Activated B cell treated with CpG ODN at 0.5 μM for 24 hours (primary cell): Measurements from ENCODE around the gene CCNJL. TPM values are rescaled to one million over a fixed set of nuclear protein-coding genes. Genes with fewer than 3 reads are reported as not detected.

ENCODE experiments used
- ATAC-seq: fragments of 200-7000 bp; cut with Tn5 transposase; one replicate; pipeline ENCODE4 v1.10.0; 2021; ENCODE audit warnings: low read depth, mild to moderate bottlenecking, moderate library complexity
- CTCF ChIA-PET: fragments of 350-600 bp; sonication (Branson Sonifier 250); formaldehyde crosslinking; loops from one replicate; lab custom pipeline; 2021; ENCODE audit warnings: antibody characterized with exemption; lab: Charles Lee
- POLR2A ChIA-PET: fragments of 350-600 bp; sonication (Branson Sonifier 250); formaldehyde crosslinking; loops from one replicate; lab custom pipeline; 2021; ENCODE audit warnings: antibody characterized with exemption; lab: Charles Lee
- DNase-seq: peaks from one replicate; pipeline ENCODE4 v3.0.0; 2022
- H3K27ac Mint-ChIP-seq: one replicate; pipeline ENCODE4 v1.8.0; 2020; ENCODE audit warnings: mixed read lengths
- H3K27me3 Mint-ChIP-seq: one replicate; pipeline ENCODE4 v1.8.0; 2021; ENCODE audit warnings: mixed read lengths
- H3K36me3 Mint-ChIP-seq: one replicate; pipeline ENCODE4 v1.8.0; 2021; ENCODE audit warnings: low read depth, mixed read lengths
- H3K4me1 Mint-ChIP-seq: one replicate; pipeline ENCODE4 v1.8.0; 2021; ENCODE audit warnings: mixed read lengths
- H3K4me3 Mint-ChIP-seq: one replicate; pipeline ENCODE4 v1.8.0; 2020; ENCODE audit warnings: mild to moderate bottlenecking, mixed read lengths
- H3K9me3 Mint-ChIP-seq: one replicate; pipeline ENCODE4 v1.8.0; 2020; ENCODE audit warnings: mixed read lengths
- CTCF ChIP-seq: fragments of 200-600 bp; IDR thresholded peaks from one replicate; pipeline ENCODE4 v1.8.0; 2022; ENCODE audit warnings: antibody characterized with exemption, mild to moderate bottlenecking
- intact Hi-C: fragments of 100-400 bp; cut with micrococcal nuclease; formaldehyde crosslinking; loops from one replicate; pipeline ENCODE4 v1.15.1; 2024
- total RNA-seq: library from RNA; stranded (reverse); gene quantifications from 2 replicates; pipeline ENCODE4 v1.2.3, GENCODE V29; 2022

The CCNJL gene
- total RNA-seq, 1 donor from 2014 or later, result 0.09 TPM

- CTCF ChIA-PET, result interaction anchor here (1.0 kb wide), 1 partner anchor 290 kb away, joined by 3 read pairs; no protein-coding TSS in a partner anchor
- DNase-seq, result no peak
- intact Hi-C loops, result no loop called here
- POLR2A ChIA-PET, result no interaction called here
- H3K9me3 Mint-ChIP-seq, result no peaks in the 10 kb centered on the region
- peaks cover 11% of the 10 kb centered on the region for H3K4me1 Mint-ChIP-seq
- no peak overlapping the region for H3K27ac Mint-ChIP-seq
- ATAC-seq, result no peak
- no peaks in the 10 kb centered on the region for H3K36me3 Mint-ChIP-seq
- peak overlapping the region; percentile 48 for H3K4me3 Mint-ChIP-seq
- no peak for TF ChIP-seq CTCF
- H3K27me3 Mint-ChIP-seq, result peaks cover 45% of the 10 kb centered on the region
Measured at GRCh38 chr5:160311491-160312133, 752 bp downstream of the CCNJL start.

DNA sequence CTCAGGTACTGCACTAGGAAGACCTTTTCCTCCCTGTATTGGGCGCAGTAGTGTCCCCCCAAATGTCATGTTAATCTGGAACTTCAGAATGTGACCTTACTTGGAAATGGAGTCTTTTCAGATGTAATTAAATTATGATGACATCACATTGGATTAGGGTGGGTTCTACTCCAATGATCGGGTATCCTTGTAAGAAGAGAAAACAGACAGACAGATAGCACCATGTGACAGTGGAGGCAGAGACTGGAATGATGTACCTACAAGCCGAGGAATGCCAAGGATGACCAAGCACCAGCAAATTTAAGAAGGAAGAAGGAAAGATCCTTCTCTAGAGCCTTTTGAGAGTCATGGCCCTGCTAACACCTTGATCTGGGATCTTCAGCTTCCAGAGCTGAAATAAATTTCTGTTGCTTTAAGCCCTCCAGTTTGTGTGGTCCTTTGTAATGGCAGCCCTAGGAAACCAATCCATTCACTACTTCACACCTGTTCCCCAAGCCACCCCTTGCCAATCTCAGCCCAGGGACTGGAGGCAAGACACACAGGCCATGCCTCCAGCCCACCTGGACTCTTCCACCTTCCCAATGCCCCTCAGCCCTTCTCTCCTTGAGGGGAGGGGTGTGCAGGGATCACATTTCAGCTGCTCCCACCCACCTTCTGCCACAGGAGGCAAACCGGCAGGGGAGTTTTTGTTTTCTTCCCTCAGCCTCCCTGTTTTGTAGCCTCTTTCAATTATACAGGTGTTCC, 1.6 kb downstream of the CCNJL start:
- Mint-ChIP-seq H3K27me3 (peaks cover 52% of the 10 kb centered on the region), H3K4me3 (no peak overlapping the region), H3K36me3 (no peaks in the 10 kb centered on the region), H3K27ac (no peak overlapping the region), H3K9me3 (no peaks in the 10 kb centered on the region), H3K4me1 (peaks cover 11% of the 10 kb centered on the region)
- no peak for ATAC-seq
- intact Hi-C loops, result no loop called here
- TF ChIP-seq CTCF, result no peak
- ChIA-PET CTCF (interaction anchor here (1.0 kb wide), 1 partner anchor 289 kb away, joined by 3 read pairs; no protein-coding TSS in a partner anchor), POLR2A (no interaction called here)
- DNase-seq, result no peak

GRCh38 chr5:160310140-160310539, 2.2 kb downstream of the CCNJL start:
- H3K4me3 Mint-ChIP-seq, result no peak overlapping the region
- no peaks in the 10 kb centered on the region for H3K9me3 Mint-ChIP-seq
- ATAC-seq (no peak), DNase-seq (no peak)
- H3K27ac Mint-ChIP-seq, result no peak overlapping the region
- CTCF ChIA-PET, result no interaction called here
- H3K4me1 Mint-ChIP-seq, result peaks cover 11% of the 10 kb centered on the region
- POLR2A ChIA-PET, result no interaction called here
- no peak for TF ChIP-seq CTCF
- intact Hi-C loops, result no loop called here
- H3K27me3 Mint-ChIP-seq, result peaks cover 53% of the 10 kb centered on the region
- no peaks in the 10 kb centered on the region for H3K36me3 Mint-ChIP-seq

DNA sequence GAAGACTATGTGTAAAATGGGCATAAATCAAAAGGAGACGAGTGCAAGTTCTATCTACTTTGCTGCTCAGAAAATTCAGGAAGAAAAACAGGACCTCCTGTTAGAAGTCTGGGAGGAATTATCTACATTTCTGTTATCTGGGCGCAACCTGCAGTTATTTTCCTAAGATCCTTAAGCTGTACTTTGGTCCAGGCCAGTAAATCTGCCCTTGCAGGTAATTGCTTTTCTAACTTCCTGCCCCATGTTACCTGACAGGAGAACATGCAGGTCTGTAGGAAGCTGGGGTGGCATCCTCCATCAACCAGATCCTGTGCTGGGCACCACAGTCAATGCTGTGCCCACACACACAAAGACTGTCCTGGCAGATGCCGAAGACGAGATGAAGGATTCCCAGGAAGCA, 5.7 kb downstream of the CCNJL start:
- ChIA-PET CTCF (no interaction called here), POLR2A (no interaction called here)
- no peak for TF ChIP-seq CTCF
- H3K9me3 Mint-ChIP-seq, result no peaks in the 10 kb centered on the region
- intact Hi-C loops, result no loop called here
- no peak for ATAC-seq
- DNase-seq, result no peak
- H3K36me3 Mint-ChIP-seq, result no peaks in the 10 kb centered on the region
- no peak overlapping the region for H3K27ac Mint-ChIP-seq
- H3K4me1 Mint-ChIP-seq, result peaks cover 4% of the 10 kb centered on the region
- H3K4me3 Mint-ChIP-seq, result no peak overlapping the region
- H3K27me3 Mint-ChIP-seq, result peaks cover 51% of the 10 kb centered on the region

- ChIA-PET POLR2A (no interaction called here), CTCF (no interaction called here)
- intact Hi-C loops, result no loop called here
Measured at GRCh38 chr5:160305319-160305718, 7.0 kb downstream of the CCNJL start.

More at GRCh38 chr5:160305319-160305718, 7.0 kb downstream of the CCNJL start:
- no peaks in the 10 kb centered on the region for H3K36me3 Mint-ChIP-seq
- no peaks in the 10 kb centered on the region for H3K9me3 Mint-ChIP-seq
- no peak overlapping the region for H3K4me3 Mint-ChIP-seq
- no peak for TF ChIP-seq CTCF
- no peak for DNase-seq
- H3K27me3 Mint-ChIP-seq, result peaks cover 39% of the 10 kb centered on the region
- no peak overlapping the region for H3K27ac Mint-ChIP-seq
- no peak for ATAC-seq
- H3K4me1 Mint-ChIP-seq, result no peaks in the 10 kb centered on the region
